Measurements from ENCODE around the gene CTSZ.

DNA sequence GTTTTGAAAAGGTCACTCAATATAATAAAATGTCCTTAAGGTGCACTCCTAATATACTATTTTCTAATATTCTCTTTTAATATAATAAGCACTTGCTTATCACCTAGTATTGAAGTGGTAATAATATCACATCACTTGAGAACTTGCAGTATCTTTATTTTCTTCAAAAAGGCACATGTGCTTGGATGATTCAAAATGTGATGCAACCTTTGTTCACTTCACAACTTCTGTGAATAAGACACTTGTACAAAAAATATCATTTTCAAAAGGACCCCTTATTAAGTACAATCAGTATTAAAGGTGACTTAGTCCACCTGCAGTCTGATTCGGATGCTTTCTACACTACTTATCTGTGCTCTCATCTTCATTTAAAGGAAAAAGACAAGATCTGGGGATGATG is 32.2 kb upstream of the CTSZ start:
- TF ChIP-seq, protein P1, sequence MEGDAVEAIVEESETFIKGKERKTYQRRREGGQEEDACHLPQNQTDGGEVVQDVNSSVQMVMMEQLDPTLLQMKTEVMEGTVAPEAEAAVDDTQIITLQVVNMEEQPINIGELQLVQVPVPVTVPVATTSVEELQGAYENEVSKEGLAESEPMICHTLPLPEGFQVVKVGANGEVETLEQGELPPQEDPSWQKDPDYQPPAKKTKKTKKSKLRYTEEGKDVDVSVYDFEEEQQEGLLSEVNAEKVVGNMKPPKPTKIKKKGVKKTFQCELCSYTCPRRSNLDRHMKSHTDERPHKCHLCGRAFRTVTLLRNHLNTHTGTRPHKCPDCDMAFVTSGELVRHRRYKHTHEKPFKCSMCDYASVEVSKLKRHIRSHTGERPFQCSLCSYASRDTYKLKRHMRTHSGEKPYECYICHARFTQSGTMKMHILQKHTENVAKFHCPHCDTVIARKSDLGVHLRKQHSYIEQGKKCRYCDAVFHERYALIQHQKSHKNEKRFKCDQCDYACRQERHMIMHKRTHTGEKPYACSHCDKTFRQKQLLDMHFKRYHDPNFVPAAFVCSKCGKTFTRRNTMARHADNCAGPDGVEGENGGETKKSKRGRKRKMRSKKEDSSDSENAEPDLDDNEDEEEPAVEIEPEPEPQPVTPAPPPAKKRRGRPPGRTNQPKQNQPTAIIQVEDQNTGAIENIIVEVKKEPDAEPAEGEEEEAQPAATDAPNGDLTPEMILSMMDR (IDR thresholded peaks at IDR 0.05; ENCODE audit: low read depth, low read length) = no peak
- no peak for TF ChIP-seq EZH2phosphoT487 (IDR thresholded peaks at IDR 0.05; ENCODE audit: low read depth)

Measured in OCI-LY3 (cell line).